GM10266 (cell line): ENCODE data around the gene MAP3K8.
A peak's percentile ranks its signal among the peaks of the same experiment; 100 is the strongest.

Experiments used
- DNase-seq: peaks from one replicate; pipeline ENCODE4 v3.0.0; 2012; ENCODE audit errors: extremely low spot score
- CTCF ChIP-seq: IDR thresholded peaks from 2 replicates; pipeline ENCODE4 v1.5.1; 2012; ENCODE audit warnings: mild to moderate bottlenecking, low read depth; ENCODE audit not compliant: control insufficient read depth, insufficient read depth; ENCODE audit errors: missing control alignments

The MAP3K8 gene

DNA sequence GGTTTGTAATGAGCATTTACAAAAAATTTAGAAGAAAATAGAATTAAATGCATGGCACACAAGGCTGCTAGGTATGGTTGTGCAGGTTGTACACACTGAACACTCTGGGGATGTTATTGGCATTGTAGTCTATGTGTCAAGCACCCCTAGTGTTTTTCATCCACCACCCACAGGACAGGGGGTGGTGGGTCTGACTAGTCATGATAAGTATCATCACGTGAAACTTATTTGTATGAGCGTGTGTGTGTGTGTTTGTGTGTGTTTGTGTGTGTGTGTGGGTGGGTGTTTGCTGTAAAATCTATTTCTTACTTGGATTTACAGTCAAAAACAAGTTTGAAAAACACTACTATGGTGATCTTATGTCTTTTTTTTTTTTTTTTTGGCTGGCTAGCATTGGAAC is 66.5 kb downstream of the MAP3K8 start:
- no peak for TF ChIP-seq CTCF
- no peak for DNase-seq

DNA sequence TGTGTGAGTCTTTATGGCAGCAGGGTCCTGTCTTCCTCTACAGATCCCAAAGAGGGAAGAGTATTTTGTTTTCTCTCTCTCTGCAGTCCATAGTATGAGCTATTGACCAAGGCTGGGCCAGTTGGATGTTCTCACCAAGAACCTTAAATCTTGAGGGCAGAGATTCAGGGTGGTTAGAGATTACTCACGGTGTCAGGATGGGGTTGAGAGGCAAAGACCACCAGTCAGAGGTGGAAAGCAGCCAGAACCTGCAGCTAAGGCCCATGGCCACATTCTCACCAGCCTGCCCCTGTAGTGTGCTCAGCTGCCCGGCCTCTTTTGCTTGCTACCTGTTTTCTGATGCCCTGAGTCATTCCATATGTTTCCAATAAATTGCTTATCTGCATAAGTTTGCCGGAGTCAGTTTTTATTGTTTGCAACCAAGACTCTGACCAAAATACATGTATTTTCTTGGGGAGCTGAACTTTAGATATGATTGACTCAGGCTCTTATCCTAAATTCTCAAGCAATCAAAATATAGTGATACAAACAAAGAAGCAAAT is 67.0 kb downstream of the MAP3K8 start:
- TF ChIP-seq CTCF = no peak
- DNase-seq = no peak

DNA sequence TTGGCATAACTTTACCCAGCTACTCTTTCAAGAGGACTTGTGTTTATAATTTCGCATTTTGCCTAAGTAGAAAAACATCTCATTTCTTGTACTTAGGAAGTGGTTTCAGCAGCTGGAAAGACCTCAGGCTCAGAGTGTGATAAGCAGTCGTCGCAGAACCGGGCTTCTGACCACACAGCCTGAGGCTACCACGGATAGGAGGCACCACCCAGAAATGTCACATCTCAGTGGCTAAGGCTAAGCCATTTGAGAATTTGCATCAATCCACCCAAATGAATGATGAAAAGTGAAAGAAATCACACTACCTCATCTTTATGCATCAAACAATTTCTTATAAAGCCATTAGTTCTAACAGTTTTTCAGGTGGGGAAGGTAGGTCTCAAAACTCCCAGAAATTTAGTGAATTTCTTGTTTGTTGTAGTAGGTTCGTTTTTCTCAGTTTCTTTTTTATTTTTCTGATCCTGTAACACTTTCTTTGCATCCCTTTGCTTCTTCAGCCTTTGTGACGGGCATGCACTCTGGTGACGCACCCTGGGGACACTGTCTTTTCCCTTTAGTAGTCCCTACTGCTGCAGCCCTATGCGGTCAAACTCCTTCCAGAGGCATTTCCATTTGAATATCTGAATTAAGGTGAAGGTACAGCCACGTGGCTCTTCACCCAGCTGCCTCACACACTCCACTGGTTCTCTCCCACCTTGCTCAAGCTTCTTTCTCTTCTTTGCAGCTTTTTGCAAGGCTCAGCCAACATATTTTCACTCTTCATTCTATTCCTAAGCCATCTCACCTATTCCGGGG is 68.5 kb downstream of the MAP3K8 start:
- peak; percentile 49 for DNase-seq
- no peak for TF ChIP-seq CTCF

GRCh38 chr10:30503700-30504266 is 69.8 kb downstream of the MAP3K8 start:
- no peak for TF ChIP-seq CTCF
- DNase-seq = no peak

GRCh38 chr10:30505543-30506298 is 71.7 kb downstream of the MAP3K8 start:
- no peak for TF ChIP-seq CTCF
- no peak for DNase-seq

GRCh38 chr10:30509508-30509907 is 75.5 kb downstream of the MAP3K8 start:
- no peak for DNase-seq
- TF ChIP-seq CTCF = no peak
